Prostate gland (tissue), 2 donors: ENCODE measurements around the gene SRGAP1. TPM values are rescaled to one million over a fixed set of nuclear protein-coding genes. Genes with fewer than 3 reads are reported as not detected.

Experiments used
- DNase-seq: peaks from one replicate; pipeline ENCODE4 v3.0.0-alpha.2; 2019; ENCODE audit warnings: low spot score
- H3K27ac ChIP-seq, 2 donors: fragments of 200-600 bp; sonication (generic); 2 replicates each; pipeline ENCODE4 v1.5.1; 2017 to 2019
- H3K27me3 ChIP-seq: fragments of 200-600 bp; sonication (generic); replicated peaks from 2 replicates; pipeline ENCODE4 v1.5.1; 2019; ENCODE audit not compliant: insufficient read depth
- H3K36me3 ChIP-seq, 2 donors: fragments of 200-600 bp; sonication (generic); 1 replicate in 1 of 2; 2 replicates in 1 of 2; pipeline versions ENCODE4 v1.5.1 to v1.8.1; 2017 to 2019
- H3K4me1 ChIP-seq: fragments of 200-600 bp; sonication (generic); replicated peaks from 2 replicates; pipeline ENCODE4 v1.5.1; 2019
- H3K4me3 ChIP-seq, 2 donors: fragments of 200-600 bp; sonication (generic); 2 replicates each; pipeline ENCODE4 v1.5.1; 2017 to 2019
- H3K9me3 ChIP-seq: fragments of 200-600 bp; sonication (generic); 2 replicates; pipeline ENCODE4 v1.5.1; 2017
- POLR2A ChIP-seq: fragments of 450-650 bp; IDR thresholded peaks from one replicate; pipeline ENCODE4 v1.6.1; 2016; ENCODE audit warnings: antibody characterized with exemption, mild to moderate bottlenecking
- POLR2AphosphoS5 ChIP-seq: sonication (generic); formaldehyde crosslinking; IDR thresholded peaks from one replicate; pipeline ENCODE4 v1.6.1; 2017; ENCODE audit warnings: antibody characterized with exemption
- WGBS: methylation state at CpG from one replicate; pipeline ENCODE4 v1.1.5; 2018; 5-methylcytosine and 5-hydroxymethylcytosine counted together
- intact Hi-C: fragments of 100-400 bp; cut with DNase I; formaldehyde crosslinking; loops from one replicate; pipeline ENCODE4 v1.14.2; 2022
- total RNA-seq, 2 donors: library from RNA; depleted of rRNA; stranded (reverse); fragments of >200 nt; gene quantifications; one replicate each; pipeline ENCODE4 v1.1.0, GENCODE V29; 2016
- TF ChIP-seq, protein P1 (sequence below), 4 experiments: fragments of 200-600 bp in 2 of 4; fragments of 450-650 bp in 2 of 4; sonication (generic) in 2 of 4; IDR thresholded peaks; 1 replicate in 3 of 4; 2 replicates in 1 of 4; pipeline ENCODE4 v1.5.1; 2016 to 2019; ENCODE audit warnings: antibody characterized with exemption in 4 of 4, mild to moderate bottlenecking in 2 of 4, moderate library complexity in 2 of 4

The SRGAP1 gene
- total RNA-seq, 2 donors from 2014 or later: 4.6 to 16.1 TPM

DNA sequence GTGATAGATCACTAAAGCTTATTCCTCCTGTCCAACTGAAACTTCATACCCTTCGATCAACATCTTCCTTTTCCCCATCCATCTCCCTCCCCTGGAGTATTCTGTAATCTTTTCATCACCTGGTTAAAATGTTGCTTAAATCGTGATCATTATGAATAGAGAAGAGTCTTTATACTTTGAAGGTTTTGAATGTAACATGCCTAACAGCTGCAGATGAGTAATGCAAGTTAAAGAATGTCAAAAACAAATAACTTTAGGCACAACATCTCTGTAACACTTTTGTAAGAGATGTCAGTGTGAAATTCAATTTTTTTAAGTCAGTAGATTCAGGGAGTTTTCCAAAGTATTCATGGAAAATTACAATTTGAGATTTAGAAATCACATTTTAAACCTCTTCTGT, 39.8 kb upstream of the SRGAP1 start:
- H3K4me1 ChIP-seq: peaks cover 4% of the 10 kb centered on the region
- no peak overlapping the region for H3K27ac ChIP-seq
- intact Hi-C loops: no loop called here
- no peak overlapping the region for H3K4me3 ChIP-seq
- DNase-seq: no peak
- TF ChIP-seq POLR2AphosphoS5 (no peak), POLR2A (no peak)
- TF ChIP-seq, protein P1, sequence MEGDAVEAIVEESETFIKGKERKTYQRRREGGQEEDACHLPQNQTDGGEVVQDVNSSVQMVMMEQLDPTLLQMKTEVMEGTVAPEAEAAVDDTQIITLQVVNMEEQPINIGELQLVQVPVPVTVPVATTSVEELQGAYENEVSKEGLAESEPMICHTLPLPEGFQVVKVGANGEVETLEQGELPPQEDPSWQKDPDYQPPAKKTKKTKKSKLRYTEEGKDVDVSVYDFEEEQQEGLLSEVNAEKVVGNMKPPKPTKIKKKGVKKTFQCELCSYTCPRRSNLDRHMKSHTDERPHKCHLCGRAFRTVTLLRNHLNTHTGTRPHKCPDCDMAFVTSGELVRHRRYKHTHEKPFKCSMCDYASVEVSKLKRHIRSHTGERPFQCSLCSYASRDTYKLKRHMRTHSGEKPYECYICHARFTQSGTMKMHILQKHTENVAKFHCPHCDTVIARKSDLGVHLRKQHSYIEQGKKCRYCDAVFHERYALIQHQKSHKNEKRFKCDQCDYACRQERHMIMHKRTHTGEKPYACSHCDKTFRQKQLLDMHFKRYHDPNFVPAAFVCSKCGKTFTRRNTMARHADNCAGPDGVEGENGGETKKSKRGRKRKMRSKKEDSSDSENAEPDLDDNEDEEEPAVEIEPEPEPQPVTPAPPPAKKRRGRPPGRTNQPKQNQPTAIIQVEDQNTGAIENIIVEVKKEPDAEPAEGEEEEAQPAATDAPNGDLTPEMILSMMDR (IDR thresholded peaks at IDR 0.05): no peak
- H3K9me3 ChIP-seq: no peaks in the 10 kb centered on the region
- no peaks in the 10 kb centered on the region for H3K27me3 ChIP-seq
- 73% methylated on average over 2 of the region's 2 CpGs for WGBS
- no peaks in the 10 kb centered on the region for H3K36me3 ChIP-seq

DNA sequence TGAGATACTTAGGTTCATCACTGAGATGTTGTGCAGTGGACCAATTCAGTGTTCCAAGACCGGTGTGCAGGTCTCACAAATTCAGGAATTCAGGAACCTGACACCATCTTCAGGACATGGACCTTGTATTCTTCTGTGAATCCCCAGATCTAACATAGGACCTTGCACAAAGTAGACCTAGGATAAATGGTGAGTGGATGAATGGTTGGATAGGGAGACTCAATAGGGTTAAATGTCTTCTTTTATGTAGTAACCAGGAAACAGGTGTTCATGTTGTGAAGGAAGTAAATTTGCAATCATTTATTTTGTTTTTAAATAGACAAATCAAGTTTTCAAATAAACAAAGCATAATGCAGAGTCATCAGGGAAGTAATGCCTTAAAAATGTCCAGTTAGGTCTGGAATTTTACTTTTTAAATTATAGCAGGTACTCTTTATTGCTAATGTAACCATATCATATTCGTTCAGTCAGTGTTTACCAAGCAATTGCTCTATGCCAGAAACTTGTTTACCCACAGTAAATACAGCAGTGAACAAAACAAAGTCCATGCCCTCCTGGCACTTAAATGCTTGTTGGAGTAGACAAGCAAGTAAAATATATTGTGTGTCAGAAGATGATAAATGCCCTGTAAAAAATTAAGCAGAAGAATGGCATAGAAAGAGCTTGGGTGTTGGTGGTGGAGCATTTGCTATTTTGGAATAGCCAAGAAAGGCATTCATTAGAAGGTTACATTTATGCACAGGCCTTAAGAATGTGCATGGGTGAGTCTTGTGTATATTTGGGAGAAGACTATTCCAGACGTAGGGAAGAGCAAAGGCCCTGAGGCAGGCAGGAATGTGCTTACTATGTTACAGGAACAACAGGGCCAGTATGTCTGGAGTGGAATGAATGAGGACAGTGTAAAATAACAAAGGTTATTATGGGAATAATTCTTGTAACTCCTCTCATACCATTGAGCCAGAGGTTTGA, 38.5 kb upstream of the SRGAP1 start:
- Histone ChIP-seq H3K9me3 (no peaks in the 10 kb centered on the region), H3K4me1 (peaks cover 4% of the 10 kb centered on the region), H3K4me3 (no peak overlapping the region), H3K36me3 (no peaks in the 10 kb centered on the region), H3K27me3 (no peaks in the 10 kb centered on the region), H3K27ac (no peak overlapping the region)
- WGBS: 46% methylated on average over 3 of the region's 3 CpGs
- intact Hi-C loops: no loop called here
- DNase-seq: peak; percentile 24
- TF ChIP-seq POLR2A (no peak), POLR2AphosphoS5 (peak; percentile 84)

DNA sequence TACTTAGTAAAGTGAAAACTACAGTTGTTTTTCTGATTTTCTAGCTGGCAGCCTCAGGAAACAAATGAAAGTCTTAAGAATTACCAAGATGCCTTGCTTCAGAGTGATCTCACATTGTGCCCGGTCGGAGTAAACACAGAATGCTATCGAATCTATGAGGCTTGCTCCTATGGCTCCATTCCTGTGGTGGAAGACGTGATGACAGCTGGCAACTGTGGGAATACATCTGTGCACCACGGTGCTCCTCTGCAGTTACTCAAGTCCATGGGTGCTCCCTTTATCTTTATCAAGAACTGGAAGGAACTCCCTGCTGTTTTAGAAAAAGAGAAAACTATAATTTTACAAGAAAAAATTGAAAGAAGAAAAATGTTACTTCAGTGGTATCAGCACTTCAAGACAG, 35.9 kb upstream of the SRGAP1 start:
- no peaks in the 10 kb centered on the region for H3K36me3 ChIP-seq
- no peak for DNase-seq
- intact Hi-C loops: no loop called here
- WGBS: 75% methylated on average over 5 of the region's 5 CpGs
- peaks cover 4% of the 10 kb centered on the region for H3K4me1 ChIP-seq
- TF ChIP-seq POLR2A: no peak
- no peak for TF ChIP-seq POLR2AphosphoS5
- TF ChIP-seq, protein P1 (IDR thresholded peaks at IDR 0.05): no peak
- H3K4me3 ChIP-seq: no peak overlapping the region
- H3K9me3 ChIP-seq: no peaks in the 10 kb centered on the region
- no peak overlapping the region for H3K27ac ChIP-seq
- H3K27me3 ChIP-seq: no peaks in the 10 kb centered on the region

DNA sequence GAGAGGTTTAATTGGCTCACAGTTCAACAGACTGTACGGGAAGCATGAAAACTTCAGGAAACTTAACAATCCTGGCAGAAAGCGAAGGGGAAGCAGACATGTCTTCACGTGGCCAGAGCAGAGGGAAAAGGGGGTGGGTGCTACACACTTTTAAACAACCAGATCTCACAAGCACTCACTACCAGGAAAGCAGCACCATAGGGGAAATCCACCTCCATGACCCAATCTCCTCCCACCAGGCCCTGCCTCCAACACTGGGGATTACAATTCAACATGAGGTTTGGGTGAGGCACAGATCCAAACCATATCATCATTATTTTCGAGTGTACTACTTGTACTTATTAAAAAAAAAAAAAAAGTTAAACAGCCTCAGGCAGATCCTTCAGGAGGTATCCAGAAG, 34.9 kb upstream of the SRGAP1 start:
- no peak overlapping the region for H3K4me3 ChIP-seq
- intact Hi-C loops: no loop called here
- no peaks in the 10 kb centered on the region for H3K36me3 ChIP-seq
- DNase-seq: no peak
- no peak overlapping the region for H3K27ac ChIP-seq
- no peaks in the 10 kb centered on the region for H3K9me3 ChIP-seq
- H3K27me3 ChIP-seq: no peaks in the 10 kb centered on the region
- WGBS: 60% methylated on average over 4 of the region's 4 CpGs
- peaks cover 4% of the 10 kb centered on the region for H3K4me1 ChIP-seq
- TF ChIP-seq POLR2A: no peak
- no peak for TF ChIP-seq POLR2AphosphoS5
- TF ChIP-seq, protein P1 (IDR thresholded peaks at IDR 0.05): no peak

DNA sequence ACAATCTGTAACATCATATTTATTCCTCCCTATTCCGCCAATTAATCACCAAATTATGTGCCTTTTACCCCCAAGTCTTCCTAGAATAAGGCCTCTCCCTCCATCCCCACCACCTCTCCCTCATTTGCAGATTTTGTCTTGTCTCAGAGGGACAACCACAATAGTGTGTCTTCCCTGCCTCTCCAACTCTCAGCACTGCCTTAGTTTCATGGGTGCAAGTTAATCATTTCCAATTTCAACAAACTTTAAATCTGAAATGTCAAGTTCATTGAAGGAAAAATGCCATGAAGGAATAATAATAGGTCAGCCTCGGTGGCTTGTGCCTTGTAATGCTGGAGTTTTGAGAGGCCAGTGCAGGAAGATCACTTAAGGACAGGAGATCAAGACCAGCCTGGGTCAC, 33.2 kb upstream of the SRGAP1 start:
- Histone ChIP-seq H3K4me3 (no peak overlapping the region), H3K36me3 (no peaks in the 10 kb centered on the region), H3K4me1 (no peaks in the 10 kb centered on the region), H3K27ac (no peak overlapping the region), H3K27me3 (no peaks in the 10 kb centered on the region), H3K9me3 (no peaks in the 10 kb centered on the region)
- no peak for TF ChIP-seq POLR2A
- intact Hi-C loops: no loop called here
- no peak for DNase-seq
- WGBS: 85% methylated on average over 2 of the region's 2 CpGs

DNA sequence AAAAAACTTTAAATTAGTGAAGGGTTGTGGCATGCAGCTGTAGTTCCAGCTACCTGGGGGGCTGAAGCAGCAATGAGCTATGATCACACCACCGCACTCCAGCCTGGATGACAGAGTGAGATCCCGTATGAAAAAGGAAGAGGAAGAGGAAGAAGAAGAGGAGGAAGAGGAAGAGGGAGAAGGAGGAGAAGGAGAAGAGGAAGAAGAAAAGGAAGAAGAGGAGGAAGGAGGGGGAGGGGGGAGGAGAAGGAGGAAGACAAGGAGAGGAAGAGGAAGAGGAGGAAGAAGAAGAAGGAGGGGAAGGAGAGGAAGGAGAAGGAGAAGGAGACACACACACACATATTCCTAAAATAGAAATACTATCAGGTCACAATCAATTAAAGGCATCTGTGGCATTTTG, 32.7 kb upstream of the SRGAP1 start:
- no peak for DNase-seq
- intact Hi-C loops: no loop called here
- H3K36me3 ChIP-seq: no peaks in the 10 kb centered on the region

More for the DNA sequence above, 32.7 kb upstream of the SRGAP1 start:
- H3K4me3 ChIP-seq: no peak overlapping the region
- no peak for TF ChIP-seq POLR2AphosphoS5
- TF ChIP-seq POLR2A: no peak
- TF ChIP-seq, protein P1 (IDR thresholded peaks at IDR 0.05): no peak
- H3K4me1 ChIP-seq: no peaks in the 10 kb centered on the region
- H3K27me3 ChIP-seq: no peaks in the 10 kb centered on the region
- H3K27ac ChIP-seq: no peak overlapping the region
- 85% methylated on average over 2 of the region's 2 CpGs for WGBS
- no peaks in the 10 kb centered on the region for H3K9me3 ChIP-seq
